ENCODE results near the gene ACER3.
"Not testable (repeated sequence)": the region's sequence is repeated elsewhere in the genome, so short reads cannot be mapped to it uniquely, and the experiment has no call there.

The ACER3 gene

GRCh38 chr11:77057938-77058474 lies 197.3 kb downstream of the ACER3 start:
- peaks cover 0 to 5% (median 0%) of the 10 kb centered on the region in 5 experiments for H3K27me3 ChIP-seq (replicated peaks in 2 of 5; ENCODE audit: control insufficient read depth in 4 of 5, insufficient read depth in 5 of 5, low read length in 4 of 5)
- peaks cover 0 to 15% (median 12%) of the 10 kb centered on the region in 5 experiments for H3K9me3 ChIP-seq (ENCODE audit: control extremely low read depth in 1 of 5, control insufficient read depth in 4 of 5, insufficient read depth in 2 of 5, low read depth in 1 of 5, low read length in 4 of 5)
- H3K4me1 ChIP-seq (ENCODE audit: control extremely low read depth in 1 of 4, control insufficient read depth in 4 of 4, insufficient read depth in 4 of 4, low read length in 3 of 4): no peaks in the 10 kb centered on the region
- 73% methylated on average over 5 of the region's 9 CpGs for WGBS (ENCODE audit: insufficient coverage)
- ChIA-PET POLR2A (no interaction called here), CTCF (interaction anchor here (1.1 to 1.8 kb wide), 6 partner anchors 10 to 34 kb away, joined by 3 to 7 read pairs (median 4); no protein-coding TSS in a partner anchor)
- H3K36me3 ChIP-seq (ENCODE audit: control insufficient read depth in 4 of 4, insufficient read depth in 4 of 4, low read length in 3 of 4): no peaks in the 10 kb centered on the region
- no peak for DNase-seq
- no peak overlapping the region for H3K4me3 ChIP-seq (ENCODE audit: control insufficient read depth in 1 of 7, extremely low read depth in 1 of 7, insufficient read depth in 4 of 7, low read depth in 2 of 7, low read length in 6 of 7)
- H3K27ac ChIP-seq (ENCODE audit: insufficient read depth in 1 of 2, low read depth in 1 of 2, low read length in 2 of 2, poor library complexity in 1 of 2, severe bottlenecking in 2 of 2): no peak overlapping the region

- DNase-seq: no peak
- no peak overlapping the region for H3K27ac ChIP-seq (ENCODE audit: insufficient read depth in 1 of 2, low read depth in 1 of 2, low read length in 2 of 2, poor library complexity in 1 of 2, severe bottlenecking in 2 of 2)
- peaks cover 0 to 15% (median 12%) of the 10 kb centered on the region in 5 experiments for H3K9me3 ChIP-seq (ENCODE audit: control extremely low read depth in 1 of 5, control insufficient read depth in 4 of 5, insufficient read depth in 2 of 5, low read depth in 1 of 5, low read length in 4 of 5)
- ChIA-PET CTCF (interaction anchor here (1.1 to 1.8 kb wide), 4 partner anchors 11 to 32 kb away, joined by 3 to 7 read pairs (median 4); no protein-coding TSS in a partner anchor), POLR2A (no interaction called here)
- peaks cover 0 to 2% (median 0%) of the 10 kb centered on the region in 5 experiments for H3K27me3 ChIP-seq (replicated peaks in 2 of 5; ENCODE audit: control insufficient read depth in 4 of 5, insufficient read depth in 5 of 5, low read length in 4 of 5)
- WGBS (ENCODE audit: insufficient coverage): 100% methylated on average over 1 of the region's 2 CpGs
- H3K36me3 ChIP-seq (ENCODE audit: control insufficient read depth in 4 of 4, insufficient read depth in 4 of 4, low read length in 3 of 4): no peaks in the 10 kb centered on the region
- H3K4me1 ChIP-seq (ENCODE audit: control extremely low read depth in 1 of 4, control insufficient read depth in 4 of 4, insufficient read depth in 4 of 4, low read length in 3 of 4): no peaks in the 10 kb centered on the region
- H3K4me3 ChIP-seq (ENCODE audit: control insufficient read depth in 1 of 7, extremely low read depth in 1 of 7, insufficient read depth in 4 of 7, low read depth in 2 of 7, low read length in 6 of 7): no peak overlapping the region
Observed at GRCh38 chr11:77058900-77059299, 198.2 kb downstream of the ACER3 start.

- no peaks in the 10 kb centered on the region for H3K36me3 ChIP-seq (ENCODE audit: control insufficient read depth in 4 of 4, insufficient read depth in 4 of 4, low read length in 3 of 4)
- WGBS (ENCODE audit: insufficient coverage): 100% methylated on average over 2 of the region's 5 CpGs
Observed at GRCh38 chr11:77059806-77060205, 199.1 kb downstream of the ACER3 start.

GRCh38 chr11:77060234-77060633 lies 199.5 kb downstream of the ACER3 start:
- Histone ChIP-seq H3K36me3 (ENCODE audit: control insufficient read depth in 4 of 4, insufficient read depth in 4 of 4, low read length in 3 of 4) (no peaks in the 10 kb centered on the region), H3K4me3 (ENCODE audit: control insufficient read depth in 1 of 7, extremely low read depth in 1 of 7, insufficient read depth in 4 of 7, low read depth in 2 of 7, low read length in 6 of 7) (no peak overlapping the region), H3K9me3 (ENCODE audit: control extremely low read depth in 1 of 5, control insufficient read depth in 4 of 5, insufficient read depth in 2 of 5, low read depth in 1 of 5, low read length in 4 of 5) (peaks cover 0 to 15% (median 12%) of the 10 kb centered on the region in 5 experiments), H3K4me1 (ENCODE audit: control extremely low read depth in 1 of 4, control insufficient read depth in 4 of 4, insufficient read depth in 4 of 4, low read length in 3 of 4) (no peaks in the 10 kb centered on the region), H3K27me3 (replicated peaks in 2 of 5; ENCODE audit: control insufficient read depth in 4 of 5, insufficient read depth in 5 of 5, low read length in 4 of 5) (peaks cover 0 to 7% (median under 1%) of the 10 kb centered on the region in 5 experiments), H3K27ac (ENCODE audit: insufficient read depth in 1 of 2, low read depth in 1 of 2, low read length in 2 of 2, poor library complexity in 1 of 2, severe bottlenecking in 2 of 2) (no peak overlapping the region)
- DNase-seq: no peak
- WGBS (ENCODE audit: insufficient coverage): 100% methylated on average over 2 of the region's 4 CpGs
- CTCF ChIA-PET: interaction anchor here (0.8 to 1.1 kb wide), 2 partner anchors 15 to 32 kb away, joined by 3 read pairs; no protein-coding TSS in a partner anchor
- POLR2A ChIA-PET: no interaction called here

More at GRCh38 chr11:77059806-77060205, 199.1 kb downstream of the ACER3 start:
- no peak overlapping the region for H3K27ac ChIP-seq (ENCODE audit: insufficient read depth in 1 of 2, low read depth in 1 of 2, low read length in 2 of 2, poor library complexity in 1 of 2, severe bottlenecking in 2 of 2)
- DNase-seq: no peak
- peaks cover 0 to 3% (median 0%) of the 10 kb centered on the region in 5 experiments for H3K27me3 ChIP-seq (replicated peaks in 2 of 5; ENCODE audit: control insufficient read depth in 4 of 5, insufficient read depth in 5 of 5, low read length in 4 of 5)
- CTCF ChIA-PET: interaction anchor here (1.1 kb wide), 1 partner anchor 32 kb away, joined by 3 read pairs; no protein-coding TSS in a partner anchor
- peaks cover 0 to 15% (median 12%) of the 10 kb centered on the region in 5 experiments for H3K9me3 ChIP-seq (ENCODE audit: control extremely low read depth in 1 of 5, control insufficient read depth in 4 of 5, insufficient read depth in 2 of 5, low read depth in 1 of 5, low read length in 4 of 5)
- H3K4me1 ChIP-seq (ENCODE audit: control extremely low read depth in 1 of 4, control insufficient read depth in 4 of 4, insufficient read depth in 4 of 4, low read length in 3 of 4): no peaks in the 10 kb centered on the region
- H3K4me3 ChIP-seq (ENCODE audit: control insufficient read depth in 1 of 7, extremely low read depth in 1 of 7, insufficient read depth in 4 of 7, low read depth in 2 of 7, low read length in 6 of 7): no peak overlapping the region
- POLR2A ChIA-PET: no interaction called here

GRCh38 chr11:77061258-77061657 lies 200.5 kb downstream of the ACER3 start:
- POLR2A ChIA-PET; H3K36me3 ChIP-seq (ENCODE audit: control insufficient read depth in 4 of 4, insufficient read depth in 4 of 4, low read length in 3 of 4); H3K4me1 ChIP-seq (ENCODE audit: control extremely low read depth in 1 of 4, control insufficient read depth in 4 of 4, insufficient read depth in 4 of 4, low read length in 3 of 4); H3K27me3 ChIP-seq (replicated peaks in 2 of 5; ENCODE audit: control insufficient read depth in 4 of 5, insufficient read depth in 5 of 5, low read length in 4 of 5); DNase-seq; H3K27ac ChIP-seq (ENCODE audit: insufficient read depth in 1 of 2, low read depth in 1 of 2, low read length in 2 of 2, poor library complexity in 1 of 2, severe bottlenecking in 2 of 2); H3K4me3 ChIP-seq (ENCODE audit: control insufficient read depth in 1 of 7, extremely low read depth in 1 of 7, insufficient read depth in 4 of 7, low read depth in 2 of 7, low read length in 6 of 7): not testable (repeated sequence)
- 100% methylated on average over 2 of the region's 4 CpGs for WGBS (ENCODE audit: insufficient coverage)
- CTCF ChIA-PET: interaction anchor here (0.8 to 1.7 kb wide), 2 partner anchors 16 kb away, joined by 3 to 4 read pairs; no protein-coding TSS in a partner anchor
- H3K9me3 ChIP-seq (ENCODE audit: control extremely low read depth in 1 of 5, control insufficient read depth in 4 of 5, insufficient read depth in 2 of 5, low read depth in 1 of 5, low read length in 4 of 5): peaks cover 0 to 10% (median 8%) of the 10 kb centered on the region in 5 experiments

DNA sequence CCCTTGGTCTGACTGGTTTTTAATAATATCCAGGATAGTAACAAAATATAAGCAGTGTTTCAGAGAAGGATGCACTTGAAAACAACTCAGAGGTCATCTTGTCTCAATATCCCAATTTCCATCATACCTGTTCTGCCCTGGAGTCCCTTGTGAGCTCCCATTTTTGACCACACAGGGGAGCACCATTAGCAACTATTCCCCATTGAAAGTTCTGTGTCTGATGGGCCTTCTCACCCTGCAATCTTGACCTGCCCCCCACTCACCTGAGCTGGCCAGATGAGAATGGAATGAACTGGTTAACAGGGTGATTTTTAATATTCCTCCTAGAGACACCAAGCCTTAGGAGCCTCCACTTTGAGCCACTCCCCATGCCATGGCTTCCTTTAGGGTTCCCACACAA lies 202.2 kb downstream of the ACER3 start:
- H3K4me3 ChIP-seq (ENCODE audit: control insufficient read depth in 1 of 7, extremely low read depth in 1 of 7, insufficient read depth in 4 of 7, low read depth in 2 of 7, low read length in 6 of 7): no peak overlapping the region
- H3K27ac ChIP-seq (ENCODE audit: insufficient read depth in 1 of 2, low read depth in 1 of 2, low read length in 2 of 2, poor library complexity in 1 of 2, severe bottlenecking in 2 of 2): no peak overlapping the region
- ChIA-PET CTCF (interaction anchor here (1.0 to 6.9 kb wide), 5 partner anchors 9 to 28 kb away, joined by 4 to 67 read pairs (median 4); no protein-coding TSS in a partner anchor), POLR2A (no interaction called here)
- H3K27me3 ChIP-seq (replicated peaks in 2 of 5; ENCODE audit: control insufficient read depth in 4 of 5, insufficient read depth in 5 of 5, low read length in 4 of 5): peaks cover 0 to 8% (median 2%) of the 10 kb centered on the region in 5 experiments
- H3K36me3 ChIP-seq (ENCODE audit: control insufficient read depth in 4 of 4, insufficient read depth in 4 of 4, low read length in 3 of 4): no peaks in the 10 kb centered on the region
- H3K9me3 ChIP-seq (ENCODE audit: control extremely low read depth in 1 of 5, control insufficient read depth in 4 of 5, insufficient read depth in 2 of 5, low read depth in 1 of 5, low read length in 4 of 5): peaks cover 0 to 4% (median 0%) of the 10 kb centered on the region in 5 experiments
- no peak for DNase-seq
- H3K4me1 ChIP-seq (ENCODE audit: control extremely low read depth in 1 of 4, control insufficient read depth in 4 of 4, insufficient read depth in 4 of 4, low read length in 3 of 4): peaks cover 4 to 14% (median 10%) of the 10 kb centered on the region in 4 experiments

DNA sequence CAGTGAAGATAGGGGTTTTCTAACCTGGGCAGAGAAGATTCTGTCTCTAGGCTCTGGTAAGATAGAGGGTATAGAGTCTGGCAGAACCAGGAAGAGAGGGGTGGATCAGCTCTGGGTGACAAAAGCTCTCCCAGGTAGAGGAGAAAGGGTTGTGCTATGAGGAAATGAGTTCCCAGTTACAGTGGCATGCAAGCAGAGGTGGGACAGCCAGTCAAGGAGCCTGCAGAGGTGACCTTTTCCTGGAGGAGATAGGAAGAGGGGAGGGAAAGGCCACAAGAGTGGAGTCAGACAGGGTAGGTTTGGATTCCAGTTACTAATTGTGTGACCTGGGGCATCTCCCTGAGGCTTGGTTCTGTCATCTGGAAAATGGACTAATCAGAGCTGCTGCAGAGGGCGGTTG lies 202.7 kb downstream of the ACER3 start:
- Histone ChIP-seq H3K9me3 (ENCODE audit: control extremely low read depth in 1 of 5, control insufficient read depth in 4 of 5, insufficient read depth in 2 of 5, low read depth in 1 of 5, low read length in 4 of 5) (peaks cover 0 to 4% (median 0%) of the 10 kb centered on the region in 5 experiments), H3K36me3 (ENCODE audit: control insufficient read depth in 4 of 4, insufficient read depth in 4 of 4, low read length in 3 of 4) (no peaks in the 10 kb centered on the region), H3K4me3 (ENCODE audit: control insufficient read depth in 1 of 7, extremely low read depth in 1 of 7, insufficient read depth in 4 of 7, low read depth in 2 of 7, low read length in 6 of 7) (no peak overlapping the region), H3K27me3 (replicated peaks in 2 of 5; ENCODE audit: control insufficient read depth in 4 of 5, insufficient read depth in 5 of 5, low read length in 4 of 5) (peaks cover 0 to 8% (median 2%) of the 10 kb centered on the region in 5 experiments), H3K4me1 (ENCODE audit: control extremely low read depth in 1 of 4, control insufficient read depth in 4 of 4, insufficient read depth in 4 of 4, low read length in 3 of 4) (peaks cover 4 to 14% (median 10%) of the 10 kb centered on the region in 4 experiments), H3K27ac (ENCODE audit: insufficient read depth in 1 of 2, low read depth in 1 of 2, low read length in 2 of 2, poor library complexity in 1 of 2, severe bottlenecking in 2 of 2) (no peak overlapping the region)
- WGBS (ENCODE audit: insufficient coverage): 90% methylated on average over 1 of the region's 1 CpG
- POLR2A ChIA-PET: no interaction called here
- no peak for DNase-seq
- CTCF ChIA-PET: interaction anchor here (1.0 to 6.9 kb wide), 4 partner anchors 9 to 31 kb away, joined by 3 to 67 read pairs (median 16); no protein-coding TSS in a partner anchor
